Measurements from ENCODE around the gene FAM83D. TPM values are rescaled to one million over a fixed set of nuclear protein-coding genes. Genes with fewer than 3 reads are reported as not detected.

FAM83D gene
- total RNA-seq, 1 experiment from 2014 or later, result 48.1 TPM

GRCh38 chr20:38940644-38941043 lies 14.4 kb downstream of the FAM83D start:
- Mint-ChIP-seq H3K27ac (peak overlapping the region in 1 of 3 experiments; percentile 64; a peak in 1 of 7 replicates), H3K4me1 (peaks cover 13 to 19% of the 10 kb centered on the region in 2 experiments), H3K27me3 (ENCODE audit: low read depth) (no peaks in the 10 kb centered on the region), H3K4me3 (no peak overlapping the region), H3K36me3 (ENCODE audit: insufficient read depth in 1 of 3, low read depth in 3 of 3) (peaks cover 31 to 78% (median 76%) of the 10 kb centered on the region in 3 experiments; a peak in 6 of 7 replicates), H3K9me3 (no peaks in the 10 kb centered on the region)
- TF ChIP-seq, protein P1, sequence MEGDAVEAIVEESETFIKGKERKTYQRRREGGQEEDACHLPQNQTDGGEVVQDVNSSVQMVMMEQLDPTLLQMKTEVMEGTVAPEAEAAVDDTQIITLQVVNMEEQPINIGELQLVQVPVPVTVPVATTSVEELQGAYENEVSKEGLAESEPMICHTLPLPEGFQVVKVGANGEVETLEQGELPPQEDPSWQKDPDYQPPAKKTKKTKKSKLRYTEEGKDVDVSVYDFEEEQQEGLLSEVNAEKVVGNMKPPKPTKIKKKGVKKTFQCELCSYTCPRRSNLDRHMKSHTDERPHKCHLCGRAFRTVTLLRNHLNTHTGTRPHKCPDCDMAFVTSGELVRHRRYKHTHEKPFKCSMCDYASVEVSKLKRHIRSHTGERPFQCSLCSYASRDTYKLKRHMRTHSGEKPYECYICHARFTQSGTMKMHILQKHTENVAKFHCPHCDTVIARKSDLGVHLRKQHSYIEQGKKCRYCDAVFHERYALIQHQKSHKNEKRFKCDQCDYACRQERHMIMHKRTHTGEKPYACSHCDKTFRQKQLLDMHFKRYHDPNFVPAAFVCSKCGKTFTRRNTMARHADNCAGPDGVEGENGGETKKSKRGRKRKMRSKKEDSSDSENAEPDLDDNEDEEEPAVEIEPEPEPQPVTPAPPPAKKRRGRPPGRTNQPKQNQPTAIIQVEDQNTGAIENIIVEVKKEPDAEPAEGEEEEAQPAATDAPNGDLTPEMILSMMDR (conservative IDR thresholded peaks at IDR 0.05), result no peak
- Histone ChIP-seq H3K9ac (ENCODE audit: extremely low read depth, insufficient read length, low read length) (no peak overlapping the region), H4K20me1 (ENCODE audit: control insufficient read depth, insufficient read depth, insufficient read length) (no peaks in the 10 kb centered on the region), H2BK20ac (ENCODE audit: low read depth, low read length, poor library complexity, severe bottlenecking) (no peak overlapping the region), H2AK5ac (ENCODE audit: insufficient read length, low read length) (no peak overlapping the region), H3K56ac (ENCODE audit: insufficient read length, low read depth, low read length) (no peak overlapping the region), H2BK15ac (ENCODE audit: low read depth, low read length) (no peak overlapping the region), H3T11ph (ENCODE audit: low read length) (no peak overlapping the region), H3K4me1 (ENCODE audit: insufficient read depth, low read length) (peaks cover 3% of the 10 kb centered on the region; the same call in 1 of the 2 replicates), H2BK120ac (ENCODE audit: low read depth, low read length, poor library complexity, severe bottlenecking) (no peak overlapping the region), H2BK12ac (ENCODE audit: insufficient read length, low read depth, low read length) (no peak overlapping the region), H3K27ac (ENCODE audit: insufficient read length, low read depth, low read length) (no peak overlapping the region), H3K4me2 (ENCODE audit: insufficient read depth, insufficient read length, low read length) (no peak overlapping the region), H3K23me2 (ENCODE audit: insufficient read length, low read depth, low read length, poor library complexity, severe bottlenecking) (no peaks in the 10 kb centered on the region), H3K27me3 (ENCODE audit: insufficient read depth, low read length) (no peaks in the 10 kb centered on the region), H3K79me2 (ENCODE audit: insufficient read depth, low read length) (peaks cover 29% of the 10 kb centered on the region; the same call in 1 of the 2 replicates), H2AFZ (ENCODE audit: low read length) (no peak overlapping the region), H4K91ac (ENCODE audit: insufficient read length, low read depth, low read length) (no peak overlapping the region), H3K23ac (ENCODE audit: insufficient read length, low read depth, low read length) (no peak overlapping the region), H2BK5ac (ENCODE audit: insufficient read length, low read length) (no peak overlapping the region), H3K79me1 (ENCODE audit: insufficient read depth, low read depth, low read length, poor library complexity, severe bottlenecking) (peaks cover 9% of the 10 kb centered on the region), H4K8ac (replicated peaks; ENCODE audit: insufficient read length, low read depth, low read length) (no peak overlapping the region), H3K9me3 (ENCODE audit: control insufficient read depth, low read depth, low read length) (no peaks in the 10 kb centered on the region), H3K4ac (ENCODE audit: low read depth, low read length) (no peak overlapping the region), H4K5ac (ENCODE audit: insufficient read length, low read depth, low read length) (no peak overlapping the region), H3K18ac (ENCODE audit: insufficient read length, low read depth, low read length) (no peak overlapping the region), H3K14ac (ENCODE audit: insufficient read depth, low read length) (no peak overlapping the region)
- no CpG with 5 or more reads among the region's 5 CpGs for WGBS (ENCODE audit: extremely low coverage, insufficient read length, low lambda C conversion rate)
- DNase-seq, result no peak
